GM03348 (cell line): ENCODE results near the gene RGMB.

Experiments used
- DNase-seq: peaks from one replicate; pipeline ENCODE4 v3.0.0; 2012; ENCODE audit warnings: low spot score

RGMB gene

GRCh38 chr5:98785244-98785643 lies 11.8 kb downstream of the RGMB start:
- DNase-seq = no peak

GRCh38 chr5:98786191-98786853 lies 12.9 kb downstream of the RGMB start:
- no peak for DNase-seq

- DNase-seq = no peak
Observed at GRCh38 chr5:98787131-98787719, 13.8 kb downstream of the RGMB start.

GRCh38 chr5:98789029-98789428 lies 15.6 kb downstream of the RGMB start:
- DNase-seq = no peak

- no peak for DNase-seq
Observed at GRCh38 chr5:98791001-98791519, 17.6 kb downstream of the RGMB start.

GRCh38 chr5:98791898-98792580 lies 18.6 kb downstream of the RGMB start:
- DNase-seq = peak; percentile 24

- no peak for DNase-seq
Observed at GRCh38 chr5:98793223-98793622, 19.8 kb downstream of the RGMB start.

- DNase-seq = no peak
Observed at GRCh38 chr5:98794001-98794400, 20.5 kb downstream of the RGMB start.

GRCh38 chr5:98794414-98795080 lies 21.1 kb downstream of the RGMB start:
- no peak for DNase-seq

GRCh38 chr5:98795243-98795642 lies 21.8 kb downstream of the RGMB start:
- no peak for DNase-seq

- DNase-seq = peak; percentile 74
Observed at GRCh38 chr5:98796197-98796972, 22.9 kb downstream of the RGMB start.

GRCh38 chr5:98798371-98798770 lies 24.9 kb downstream of the RGMB start:
- DNase-seq = no peak

- DNase-seq = no peak
Observed at GRCh38 chr5:98798847-98799246, 25.4 kb downstream of the RGMB start.

GRCh38 chr5:98804066-98804465 lies 30.6 kb downstream of the RGMB start:
- no peak for DNase-seq

- DNase-seq = no peak
Observed at GRCh38 chr5:98805070-98805469, 31.6 kb downstream of the RGMB start.

- DNase-seq = no peak
Observed at GRCh38 chr5:98807806-98808205, 34.3 kb downstream of the RGMB start.

- no peak for DNase-seq
Observed at GRCh38 chr5:98810206-98810605, 36.7 kb downstream of the RGMB start.

GRCh38 chr5:98813755-98814154 lies 40.3 kb downstream of the RGMB start:
- DNase-seq = no peak

GRCh38 chr5:98816582-98817222 lies 43.2 kb downstream of the RGMB start:
- DNase-seq = no peak

- no peak for DNase-seq
Observed at GRCh38 chr5:98825582-98826375, 52.3 kb downstream of the RGMB start.

GRCh38 chr5:98827161-98827560 lies 53.7 kb downstream of the RGMB start:
- peak; percentile 65 for DNase-seq
